Neural progenitor cell (in vitro differentiated cells): ENCODE data around the gene SAMD3. TPM values are rescaled to one million over a fixed set of nuclear protein-coding genes. Genes with fewer than 3 reads are reported as not detected.

Experiments
- DNase-seq: peaks from one replicate; pipeline ENCODE4 v3.0.0-alpha.2; 2016; ENCODE audit warnings: low spot score
- H2AFZ ChIP-seq: fragments of 200-600 bp; sonication (generic); replicated peaks from 2 replicates; pipeline ENCODE4 v1.6.1; 2016; ENCODE audit warnings: antibody characterized with exemption
- H3F3A ChIP-seq: fragments of 200-600 bp; sonication (generic); 2 replicates; pipeline ENCODE4 v1.6.1; 2016; ENCODE audit warnings: antibody characterized with exemption, low read depth
- H3K27ac ChIP-seq: fragments of 200-600 bp; sonication (generic); 2 replicates; pipeline ENCODE4 v1.5.1; 2016; ENCODE audit warnings: mild to moderate bottlenecking
- H3K27me3 ChIP-seq: fragments of 200-600 bp; sonication (generic); 2 replicates; pipeline ENCODE4 v1.6.1; 2016; ENCODE audit warnings: mild to moderate bottlenecking, moderate library complexity
- H3K36me3 ChIP-seq: fragments of 200-600 bp; sonication (generic); 2 replicates; pipeline ENCODE4 v1.5.1; 2016
- H3K4me1 ChIP-seq: fragments of 200-600 bp; sonication (generic); 2 replicates; pipeline ENCODE4 v1.6.1; 2016; ENCODE audit warnings: mixed run types
- H3K4me2 ChIP-seq: fragments of 200-600 bp; sonication (generic); 2 replicates; pipeline ENCODE4 v1.6.1; 2016
- H3K4me3 ChIP-seq: fragments of 200-600 bp; sonication (generic); 2 replicates; pipeline ENCODE4 v1.5.1; 2016
- H3K79me2 ChIP-seq: fragments of 200-600 bp; sonication (generic); 2 replicates; pipeline ENCODE4 v1.6.1; 2016; ENCODE audit warnings: low read depth
- H3K9ac ChIP-seq: fragments of 200-600 bp; sonication (generic); 2 replicates; pipeline ENCODE4 v1.6.1; 2016
- H3K9me3 ChIP-seq: fragments of 200-600 bp; sonication (generic); 2 replicates; pipeline ENCODE4 v1.5.1; 2016; ENCODE audit warnings: low read depth
- H4K20me1 ChIP-seq: fragments of 200-600 bp; sonication (generic); 2 replicates; pipeline ENCODE4 v1.6.1; 2016; ENCODE audit warnings: low read depth
- H3K27ac Mint-ChIP-seq: 3 replicates; pipeline ENCODE4 v1.8.0; 2021; ENCODE audit warnings: mixed read lengths
- H3K27me3 Mint-ChIP-seq: 2 replicates; pipeline ENCODE4 v1.8.0; 2022; ENCODE audit warnings: low read depth, mild to moderate bottlenecking, inconsistent platforms, moderate library complexity, mixed read lengths; ENCODE audit not compliant: insufficient read depth
- H3K36me3 Mint-ChIP-seq: 3 replicates; pipeline ENCODE4 v1.8.0; 2021; ENCODE audit warnings: mixed read lengths
- H3K4me1 Mint-ChIP-seq: 3 replicates; pipeline ENCODE4 v1.8.0; 2021; ENCODE audit warnings: mixed read lengths
- H3K4me3 Mint-ChIP-seq: 3 replicates; pipeline ENCODE4 v1.8.0; 2021; ENCODE audit warnings: mild to moderate bottlenecking, moderate library complexity, mixed read lengths
- H3K9me3 Mint-ChIP-seq: 3 replicates; pipeline ENCODE4 v1.8.0; 2020; ENCODE audit warnings: mixed read lengths
- CTCF ChIP-seq: fragments of 200-600 bp; sonication (generic); IDR thresholded peaks from 2 replicates; pipeline ENCODE4 v1.5.1; 2017; ENCODE audit warnings: antibody characterized with exemption, mild to moderate bottlenecking
- EZH2 ChIP-seq: fragments of 200-600 bp; sonication (generic); IDR thresholded peaks from 2 replicates; pipeline ENCODE4 v1.6.1; 2017; ENCODE audit warnings: antibody characterized with exemption, mild to moderate bottlenecking, moderate library complexity
- EZH2phosphoT487 ChIP-seq: fragments of 200-600 bp; sonication (generic); IDR thresholded peaks from 2 replicates; pipeline ENCODE4 v1.6.1; 2017; ENCODE audit warnings: antibody characterized with exemption
- total RNA-seq: library from RNA; depleted of rRNA; stranded (reverse); fragments of >200 nt; gene quantifications from 2 replicates; pipeline ENCODE4 v1.2.3, GENCODE V29; 2015; ENCODE audit warnings: low replicate concordance

Gene SAMD3
- total RNA-seq, 1 donor from 2014 or later: 2.0 TPM

- TF ChIP-seq CTCF: no peak
- Mint-ChIP-seq H3K9me3 (peaks cover 4% of the 10 kb centered on the region), H3K27me3 (no peaks in the 10 kb centered on the region), H3K36me3 (peaks cover 4% of the 10 kb centered on the region), H3K27ac (no peak overlapping the region), H3K4me3 (no peak overlapping the region), H3K4me1 (no peaks in the 10 kb centered on the region)
- Histone ChIP-seq H3K9ac (no peak overlapping the region), H3F3A (no peaks in the 10 kb centered on the region), H2AFZ (peak overlapping the region; percentile 30), H3K4me1 (peaks cover 6% of the 10 kb centered on the region), H3K36me3 (no peaks in the 10 kb centered on the region), H3K4me3 (no peak overlapping the region), H3K9me3 (no peaks in the 10 kb centered on the region), H3K27me3 (no peaks in the 10 kb centered on the region), H4K20me1 (no peaks in the 10 kb centered on the region), H3K4me2 (no peak overlapping the region), H3K27ac (no peak overlapping the region), H3K79me2 (no peaks in the 10 kb centered on the region)
- no peak for DNase-seq
Observed at GRCh38 chr6:130212215-130212874, 10.4 kb downstream of the SAMD3 start.

- Histone ChIP-seq H3F3A (no peaks in the 10 kb centered on the region), H2AFZ (no peak overlapping the region), H3K79me2 (no peaks in the 10 kb centered on the region), H3K36me3 (no peaks in the 10 kb centered on the region), H3K4me2 (no peak overlapping the region), H3K9me3 (no peaks in the 10 kb centered on the region), H3K4me1 (peaks cover 6% of the 10 kb centered on the region), H3K9ac (no peak overlapping the region), H3K27ac (no peak overlapping the region), H3K27me3 (no peaks in the 10 kb centered on the region), H3K4me3 (no peak overlapping the region), H4K20me1 (no peaks in the 10 kb centered on the region)
- Mint-ChIP-seq H3K9me3 (peaks cover 4% of the 10 kb centered on the region), H3K27ac (no peak overlapping the region), H3K4me3 (no peak overlapping the region), H3K27me3 (peaks cover under 1% of the 10 kb centered on the region), H3K36me3 (peaks cover 4% of the 10 kb centered on the region), H3K4me1 (no peaks in the 10 kb centered on the region)
- no peak for TF ChIP-seq CTCF
- no peak for TF ChIP-seq EZH2phosphoT487
- TF ChIP-seq EZH2: no peak
- no peak for DNase-seq
Observed at GRCh38 chr6:130211691-130212090, 11.1 kb downstream of the SAMD3 start.

GRCh38 chr6:130207979-130208649 lies 14.6 kb downstream of the SAMD3 start:
- H3K9ac ChIP-seq: no peak overlapping the region
- H3K4me1 Mint-ChIP-seq: no peaks in the 10 kb centered on the region
- no peak overlapping the region for H3K27ac ChIP-seq
- H3K9me3 ChIP-seq: no peaks in the 10 kb centered on the region
- H3K4me2 ChIP-seq: no peak overlapping the region
- H3K36me3 ChIP-seq: no peaks in the 10 kb centered on the region
- no peak overlapping the region for H2AFZ ChIP-seq
- H3K4me3 ChIP-seq: no peak overlapping the region
- peaks cover 2% of the 10 kb centered on the region for H3K27me3 Mint-ChIP-seq
- H3K9me3 Mint-ChIP-seq: peaks cover 4% of the 10 kb centered on the region
- no peak overlapping the region for H3K27ac Mint-ChIP-seq
- H3K36me3 Mint-ChIP-seq: peaks cover 4% of the 10 kb centered on the region
- no peaks in the 10 kb centered on the region for H3K4me1 ChIP-seq
- no peaks in the 10 kb centered on the region for H3F3A ChIP-seq
- DNase-seq: no peak
- H3K27me3 ChIP-seq: no peaks in the 10 kb centered on the region
- H3K4me3 Mint-ChIP-seq: no peak overlapping the region
- no peak for TF ChIP-seq CTCF
- TF ChIP-seq EZH2: no peak
- TF ChIP-seq EZH2phosphoT487: no peak
- H4K20me1 ChIP-seq: no peaks in the 10 kb centered on the region
- H3K79me2 ChIP-seq: no peaks in the 10 kb centered on the region
